ENCODE results near the gene TNNC2. TPM values are rescaled to one million over a fixed set of nuclear protein-coding genes. Genes with fewer than 3 reads are reported as not detected.

TNNC2 gene
- total and polyA plus RNA-seq, 9 of the 15 experiments (the other 6 are each of a cell fraction or from before 2014, with no cell fraction given): not detected

DNA sequence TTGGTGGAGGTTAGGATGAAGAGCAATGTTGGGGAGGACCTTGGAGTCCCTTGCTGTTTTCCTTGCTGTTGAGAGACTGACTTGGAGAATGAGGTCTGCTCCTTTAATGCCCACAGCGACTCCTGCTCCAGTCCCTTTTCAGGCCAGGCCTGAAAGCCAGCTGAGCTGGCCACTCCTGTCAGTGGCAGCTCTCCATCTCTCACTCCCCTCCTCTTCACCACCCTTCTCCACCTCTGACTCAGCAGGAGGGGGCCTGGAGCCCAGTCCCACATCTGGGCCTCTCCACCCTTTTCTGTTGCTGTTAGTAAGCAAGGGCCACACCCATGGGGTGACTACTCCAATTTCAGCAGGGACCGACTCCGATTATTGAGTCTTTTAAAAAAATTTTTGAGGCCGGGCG is 8.7 kb upstream of the TNNC2 start (continued):
- TF ChIP-seq PHB2 (IDR thresholded peaks at IDR 0.05; ENCODE audit: low read depth) (no peak), DPF2 (IDR thresholded peaks at IDR 0.05) (peak; percentile 57; the same call in 1 of the 2 replicates), TBP (optimal IDR thresholded peaks at IDR 0.05; ENCODE audit: low read depth, low read length) (no peak), ZNF561 (CRISPR knock-in tag; conservative IDR thresholded peaks at IDR 0.05) (no peak), RBM39 (optimal IDR thresholded peaks at IDR 0.05; ENCODE audit: low read depth, low read length) (no peak), ZNF445 (CRISPR knock-in tag; IDR thresholded peaks at IDR 0.05; ENCODE audit: low read depth) (no peak), BCL6 (CRISPR knock-in tag; IDR thresholded peaks at IDR 0.05) (no peak), GATAD2A (IDR thresholded peaks at IDR 0.05) (no peak), PTTG1 (tag; IDR thresholded peaks at IDR 0.05; ENCODE audit: low read depth) (no peak), PHTF2 (CRISPR knock-in tag; IDR thresholded peaks at IDR 0.05) (no peak)
- TF ChIP-seq, protein P1, sequence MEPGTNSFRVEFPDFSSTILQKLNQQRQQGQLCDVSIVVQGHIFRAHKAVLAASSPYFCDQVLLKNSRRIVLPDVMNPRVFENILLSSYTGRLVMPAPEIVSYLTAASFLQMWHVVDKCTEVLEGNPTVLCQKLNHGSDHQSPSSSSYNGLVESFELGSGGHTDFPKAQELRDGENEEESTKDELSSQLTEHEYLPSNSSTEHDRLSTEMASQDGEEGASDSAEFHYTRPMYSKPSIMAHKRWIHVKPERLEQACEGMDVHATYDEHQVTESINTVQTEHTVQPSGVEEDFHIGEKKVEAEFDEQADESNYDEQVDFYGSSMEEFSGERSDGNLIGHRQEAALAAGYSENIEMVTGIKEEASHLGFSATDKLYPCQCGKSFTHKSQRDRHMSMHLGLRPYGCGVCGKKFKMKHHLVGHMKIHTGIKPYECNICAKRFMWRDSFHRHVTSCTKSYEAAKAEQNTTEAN (CRISPR knock-in tag; IDR thresholded peaks at IDR 0.05): no peak
- TF ChIP-seq, protein P2, sequence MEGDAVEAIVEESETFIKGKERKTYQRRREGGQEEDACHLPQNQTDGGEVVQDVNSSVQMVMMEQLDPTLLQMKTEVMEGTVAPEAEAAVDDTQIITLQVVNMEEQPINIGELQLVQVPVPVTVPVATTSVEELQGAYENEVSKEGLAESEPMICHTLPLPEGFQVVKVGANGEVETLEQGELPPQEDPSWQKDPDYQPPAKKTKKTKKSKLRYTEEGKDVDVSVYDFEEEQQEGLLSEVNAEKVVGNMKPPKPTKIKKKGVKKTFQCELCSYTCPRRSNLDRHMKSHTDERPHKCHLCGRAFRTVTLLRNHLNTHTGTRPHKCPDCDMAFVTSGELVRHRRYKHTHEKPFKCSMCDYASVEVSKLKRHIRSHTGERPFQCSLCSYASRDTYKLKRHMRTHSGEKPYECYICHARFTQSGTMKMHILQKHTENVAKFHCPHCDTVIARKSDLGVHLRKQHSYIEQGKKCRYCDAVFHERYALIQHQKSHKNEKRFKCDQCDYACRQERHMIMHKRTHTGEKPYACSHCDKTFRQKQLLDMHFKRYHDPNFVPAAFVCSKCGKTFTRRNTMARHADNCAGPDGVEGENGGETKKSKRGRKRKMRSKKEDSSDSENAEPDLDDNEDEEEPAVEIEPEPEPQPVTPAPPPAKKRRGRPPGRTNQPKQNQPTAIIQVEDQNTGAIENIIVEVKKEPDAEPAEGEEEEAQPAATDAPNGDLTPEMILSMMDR (IDR thresholded peaks at IDR 0.05 in 2 of 3, conservative IDR thresholded peaks at IDR 0.05 in 1 of 3; ENCODE audit: insufficient read depth in 2 of 3, low read depth in 1 of 3, low read length in 3 of 3): no peak
- TF ChIP-seq, protein P3, sequence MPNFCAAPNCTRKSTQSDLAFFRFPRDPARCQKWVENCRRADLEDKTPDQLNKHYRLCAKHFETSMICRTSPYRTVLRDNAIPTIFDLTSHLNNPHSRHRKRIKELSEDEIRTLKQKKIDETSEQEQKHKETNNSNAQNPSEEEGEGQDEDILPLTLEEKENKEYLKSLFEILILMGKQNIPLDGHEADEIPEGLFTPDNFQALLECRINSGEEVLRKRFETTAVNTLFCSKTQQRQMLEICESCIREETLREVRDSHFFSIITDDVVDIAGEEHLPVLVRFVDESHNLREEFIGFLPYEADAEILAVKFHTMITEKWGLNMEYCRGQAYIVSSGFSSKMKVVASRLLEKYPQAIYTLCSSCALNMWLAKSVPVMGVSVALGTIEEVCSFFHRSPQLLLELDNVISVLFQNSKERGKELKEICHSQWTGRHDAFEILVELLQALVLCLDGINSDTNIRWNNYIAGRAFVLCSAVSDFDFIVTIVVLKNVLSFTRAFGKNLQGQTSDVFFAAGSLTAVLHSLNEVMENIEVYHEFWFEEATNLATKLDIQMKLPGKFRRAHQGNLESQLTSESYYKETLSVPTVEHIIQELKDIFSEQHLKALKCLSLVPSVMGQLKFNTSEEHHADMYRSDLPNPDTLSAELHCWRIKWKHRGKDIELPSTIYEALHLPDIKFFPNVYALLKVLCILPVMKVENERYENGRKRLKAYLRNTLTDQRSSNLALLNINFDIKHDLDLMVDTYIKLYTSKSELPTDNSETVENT (CRISPR knock-in tag; IDR thresholded peaks at IDR 0.05): no peak
- TF ChIP-seq, protein P4, sequence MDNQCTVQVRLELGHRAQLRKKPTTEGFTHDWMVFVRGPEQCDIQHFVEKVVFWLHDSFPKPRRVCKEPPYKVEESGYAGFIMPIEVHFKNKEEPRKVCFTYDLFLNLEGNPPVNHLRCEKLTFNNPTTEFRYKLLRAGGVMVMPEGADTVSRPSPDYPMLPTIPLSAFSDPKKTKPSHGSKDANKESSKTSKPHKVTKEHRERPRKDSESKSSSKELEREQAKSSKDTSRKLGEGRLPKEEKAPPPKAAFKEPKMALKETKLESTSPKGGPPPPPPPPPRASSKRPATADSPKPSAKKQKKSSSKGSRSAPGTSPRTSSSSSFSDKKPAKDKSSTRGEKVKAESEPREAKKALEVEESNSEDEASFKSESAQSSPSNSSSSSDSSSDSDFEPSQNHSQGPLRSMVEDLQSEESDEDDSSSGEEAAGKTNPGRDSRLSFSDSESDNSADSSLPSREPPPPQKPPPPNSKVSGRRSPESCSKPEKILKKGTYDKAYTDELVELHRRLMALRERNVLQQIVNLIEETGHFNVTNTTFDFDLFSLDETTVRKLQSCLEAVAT (IDR thresholded peaks at IDR 0.05): no peak
- TF ChIP-seq, protein P5, sequence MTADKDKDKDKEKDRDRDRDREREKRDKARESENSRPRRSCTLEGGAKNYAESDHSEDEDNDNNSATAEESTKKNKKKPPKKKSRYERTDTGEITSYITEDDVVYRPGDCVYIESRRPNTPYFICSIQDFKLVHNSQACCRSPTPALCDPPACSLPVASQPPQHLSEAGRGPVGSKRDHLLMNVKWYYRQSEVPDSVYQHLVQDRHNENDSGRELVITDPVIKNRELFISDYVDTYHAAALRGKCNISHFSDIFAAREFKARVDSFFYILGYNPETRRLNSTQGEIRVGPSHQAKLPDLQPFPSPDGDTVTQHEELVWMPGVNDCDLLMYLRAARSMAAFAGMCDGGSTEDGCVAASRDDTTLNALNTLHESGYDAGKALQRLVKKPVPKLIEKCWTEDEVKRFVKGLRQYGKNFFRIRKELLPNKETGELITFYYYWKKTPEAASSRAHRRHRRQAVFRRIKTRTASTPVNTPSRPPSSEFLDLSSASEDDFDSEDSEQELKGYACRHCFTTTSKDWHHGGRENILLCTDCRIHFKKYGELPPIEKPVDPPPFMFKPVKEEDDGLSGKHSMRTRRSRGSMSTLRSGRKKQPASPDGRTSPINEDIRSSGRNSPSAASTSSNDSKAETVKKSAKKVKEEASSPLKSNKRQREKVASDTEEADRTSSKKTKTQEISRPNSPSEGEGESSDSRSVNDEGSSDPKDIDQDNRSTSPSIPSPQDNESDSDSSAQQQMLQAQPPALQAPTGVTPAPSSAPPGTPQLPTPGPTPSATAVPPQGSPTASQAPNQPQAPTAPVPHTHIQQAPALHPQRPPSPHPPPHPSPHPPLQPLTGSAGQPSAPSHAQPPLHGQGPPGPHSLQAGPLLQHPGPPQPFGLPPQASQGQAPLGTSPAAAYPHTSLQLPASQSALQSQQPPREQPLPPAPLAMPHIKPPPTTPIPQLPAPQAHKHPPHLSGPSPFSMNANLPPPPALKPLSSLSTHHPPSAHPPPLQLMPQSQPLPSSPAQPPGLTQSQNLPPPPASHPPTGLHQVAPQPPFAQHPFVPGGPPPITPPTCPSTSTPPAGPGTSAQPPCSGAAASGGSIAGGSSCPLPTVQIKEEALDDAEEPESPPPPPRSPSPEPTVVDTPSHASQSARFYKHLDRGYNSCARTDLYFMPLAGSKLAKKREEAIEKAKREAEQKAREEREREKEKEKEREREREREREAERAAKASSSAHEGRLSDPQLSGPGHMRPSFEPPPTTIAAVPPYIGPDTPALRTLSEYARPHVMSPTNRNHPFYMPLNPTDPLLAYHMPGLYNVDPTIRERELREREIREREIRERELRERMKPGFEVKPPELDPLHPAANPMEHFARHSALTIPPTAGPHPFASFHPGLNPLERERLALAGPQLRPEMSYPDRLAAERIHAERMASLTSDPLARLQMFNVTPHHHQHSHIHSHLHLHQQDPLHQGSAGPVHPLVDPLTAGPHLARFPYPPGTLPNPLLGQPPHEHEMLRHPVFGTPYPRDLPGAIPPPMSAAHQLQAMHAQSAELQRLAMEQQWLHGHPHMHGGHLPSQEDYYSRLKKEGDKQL (CRISPR knock-in tag; IDR thresholded peaks at IDR 0.05; ENCODE audit: borderline replicate concordance): no peak
- TF ChIP-seq, protein P6, sequence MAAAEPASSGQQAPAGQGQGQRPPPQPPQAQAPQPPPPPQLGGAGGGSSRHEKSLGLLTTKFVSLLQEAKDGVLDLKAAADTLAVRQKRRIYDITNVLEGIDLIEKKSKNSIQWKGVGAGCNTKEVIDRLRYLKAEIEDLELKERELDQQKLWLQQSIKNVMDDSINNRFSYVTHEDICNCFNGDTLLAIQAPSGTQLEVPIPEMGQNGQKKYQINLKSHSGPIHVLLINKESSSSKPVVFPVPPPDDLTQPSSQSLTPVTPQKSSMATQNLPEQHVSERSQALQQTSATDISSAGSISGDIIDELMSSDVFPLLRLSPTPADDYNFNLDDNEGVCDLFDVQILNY (CRISPR knock-in tag; IDR thresholded peaks at IDR 0.05): no peak

Measured in K562 (cell line).